NCI-H1105 (cell line): ENCODE measurements around the gene BTNL3.
"Not testable (repeated sequence)": the region's sequence is repeated elsewhere in the genome, so short reads cannot be mapped to it uniquely, and the experiment has no call there.

ENCODE experiments used
- DNase-seq: peaks from one replicate; lab custom pipeline; 2025; lab: John Stamatoyannopoulos, UW

Gene BTNL3

DNA sequence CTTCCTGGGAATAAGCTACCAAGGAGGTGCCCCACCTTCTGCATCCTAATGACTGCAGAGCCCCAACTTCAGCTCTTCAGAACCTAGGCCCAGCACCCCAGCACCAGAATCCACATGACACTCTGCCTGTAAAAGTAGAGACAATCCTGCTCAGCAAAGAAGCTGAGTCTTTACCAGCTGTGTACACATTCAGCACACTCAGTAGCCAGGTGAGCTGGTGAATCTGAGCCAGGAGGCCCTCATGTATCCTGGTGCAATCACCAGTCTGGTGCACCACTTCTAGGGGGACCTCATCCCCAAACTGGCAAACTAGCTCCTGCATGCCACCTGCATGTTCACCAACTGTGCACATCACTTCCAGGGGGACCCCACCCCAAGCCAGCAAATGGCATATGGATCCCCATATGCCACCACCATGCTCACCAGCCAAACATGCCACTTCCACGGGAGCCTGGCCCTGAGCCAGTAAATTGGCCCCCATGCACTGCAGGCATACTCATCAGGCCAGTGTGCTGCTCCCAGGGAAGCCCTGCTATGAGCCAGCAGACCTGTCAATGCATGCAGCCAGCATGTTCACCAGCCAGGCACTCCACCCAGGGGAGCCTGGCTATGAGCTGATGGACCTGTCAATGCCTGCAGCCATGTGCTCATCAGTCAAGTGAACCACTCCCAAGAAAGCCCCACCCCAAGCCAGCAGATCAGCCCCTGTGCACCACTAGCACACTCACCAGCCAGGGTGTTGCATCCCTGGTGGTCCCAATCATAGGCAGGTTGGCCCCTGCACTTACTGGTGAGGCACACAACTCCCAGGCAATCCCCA lies 35.8 kb downstream of the BTNL3 start:
- no peak for DNase-seq

DNA sequence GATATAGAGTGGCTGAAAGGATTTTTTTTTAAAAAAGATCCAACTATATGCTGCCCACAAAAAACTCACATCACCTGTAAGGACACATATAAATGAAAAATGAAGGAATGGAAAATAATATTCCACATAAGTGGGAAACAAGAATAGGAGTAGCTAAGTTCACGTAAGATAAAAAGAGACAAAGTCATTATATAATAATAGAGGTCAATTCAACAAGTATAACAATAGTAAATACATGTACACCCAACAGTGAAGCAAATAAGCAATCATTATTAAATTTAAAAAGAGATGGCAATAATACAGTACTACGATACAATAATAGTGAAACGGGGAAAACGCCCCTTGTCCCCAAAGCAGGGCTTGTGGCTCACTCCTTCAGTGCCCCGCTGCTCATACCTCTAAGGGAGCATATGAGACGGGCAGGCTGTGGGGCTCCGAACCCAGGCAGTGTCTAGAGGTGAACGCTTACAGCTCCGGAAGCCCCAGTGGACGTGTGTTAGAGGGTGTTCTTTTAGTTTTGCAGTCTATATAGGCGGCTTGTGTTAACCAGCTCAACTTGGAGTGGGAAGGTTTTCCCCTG lies 38.9 kb downstream of the BTNL3 start:
- DNase-seq, result no peak

DNA sequence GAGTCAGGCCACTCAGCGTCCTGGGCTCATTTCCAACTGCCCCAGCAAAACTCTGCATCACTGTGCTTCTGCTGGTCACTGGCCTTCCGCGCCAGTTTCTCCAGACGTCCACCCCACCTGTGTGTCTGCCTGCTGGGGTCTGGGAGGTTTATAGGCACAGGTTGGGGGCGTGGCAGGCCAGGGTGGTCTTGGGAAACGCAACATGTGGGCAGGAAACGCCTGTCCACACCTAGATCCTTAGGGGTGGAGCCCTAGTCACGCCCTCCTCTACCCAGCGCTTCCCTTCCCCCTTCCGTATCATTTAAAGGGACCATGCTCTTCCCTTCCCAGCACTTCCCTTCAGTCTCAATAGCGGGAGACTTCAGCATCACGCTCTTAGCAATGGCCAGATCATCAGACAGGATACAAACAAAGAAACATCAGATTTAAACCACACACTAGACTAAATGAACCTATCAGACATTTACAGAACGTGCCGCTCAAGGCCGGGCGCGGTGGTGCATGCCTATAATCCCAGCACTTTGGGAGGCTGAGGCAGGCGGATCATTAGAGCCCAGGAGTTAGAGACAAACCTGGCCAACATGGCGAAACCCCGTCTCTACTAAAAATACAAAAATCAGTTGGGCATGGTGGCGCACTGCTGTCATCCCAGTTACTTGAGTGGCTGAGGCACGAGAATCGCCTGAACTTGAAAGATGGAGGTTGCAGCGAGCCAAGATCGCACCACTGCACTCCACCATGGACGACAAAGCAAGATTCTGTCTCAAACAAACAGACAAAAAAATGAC lies 39.6 kb downstream of the BTNL3 start:
- no peak for DNase-seq

DNA sequence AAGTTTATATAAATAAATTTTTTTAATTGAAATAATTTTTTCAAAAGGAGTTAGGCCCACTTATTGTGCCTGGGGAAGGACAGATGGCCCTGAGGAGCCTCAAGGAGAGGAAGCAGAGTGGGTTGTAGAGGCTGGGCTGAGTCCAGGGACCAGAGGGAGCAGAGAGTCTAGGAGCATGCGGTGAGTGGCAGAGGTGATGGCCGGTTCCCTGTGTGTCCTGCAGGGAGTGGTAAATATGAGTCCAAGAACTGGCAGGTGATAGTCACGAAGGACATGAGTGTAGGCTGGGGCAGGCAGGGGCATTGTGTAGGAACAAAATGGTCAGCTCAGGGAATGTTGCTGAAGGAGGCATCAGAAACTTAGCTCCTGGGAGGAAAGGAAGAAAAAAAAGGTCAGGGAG lies 43.1 kb downstream of the BTNL3 start:
- no peak for DNase-seq

DNA sequence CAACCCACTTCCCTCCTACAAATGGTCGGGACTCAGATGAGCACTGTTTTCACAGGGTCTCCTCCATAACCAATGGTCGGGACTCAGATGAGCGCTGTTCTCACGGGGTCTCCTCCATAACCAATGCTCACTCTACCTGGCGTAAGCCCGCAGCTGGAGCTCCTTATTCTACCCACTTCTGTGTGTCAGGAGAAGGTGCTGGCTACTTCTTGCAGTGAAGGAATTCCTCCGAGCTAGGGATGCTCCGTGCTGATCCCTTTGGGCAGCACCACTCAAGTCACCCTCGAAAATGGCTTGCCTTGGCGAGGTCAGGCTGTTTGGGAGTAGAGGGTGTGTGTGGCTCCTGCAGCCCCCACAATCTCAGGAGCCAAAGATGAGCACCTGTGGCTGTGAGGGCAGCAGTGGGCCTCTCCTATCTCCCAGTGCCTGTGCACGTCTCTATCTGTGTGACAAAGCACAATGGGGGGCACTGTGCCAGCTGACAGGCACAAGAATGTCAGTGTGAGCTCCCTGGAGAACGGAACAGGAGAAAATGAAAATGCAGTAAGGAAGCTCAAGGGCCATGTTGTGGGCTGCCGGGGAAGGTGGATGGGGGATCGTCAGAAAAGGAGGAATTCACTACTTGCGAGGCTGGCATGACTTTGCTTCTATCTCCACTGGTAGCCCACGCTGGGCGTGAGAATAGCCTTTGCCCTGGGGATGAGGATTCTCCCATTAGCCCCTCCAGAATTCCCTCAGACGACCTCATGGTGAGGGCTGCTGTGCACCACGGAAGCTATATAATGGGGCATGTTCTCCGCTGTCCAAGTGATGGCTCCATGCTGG lies 47.6 kb downstream of the BTNL3 start:
- no peak for DNase-seq

DNA sequence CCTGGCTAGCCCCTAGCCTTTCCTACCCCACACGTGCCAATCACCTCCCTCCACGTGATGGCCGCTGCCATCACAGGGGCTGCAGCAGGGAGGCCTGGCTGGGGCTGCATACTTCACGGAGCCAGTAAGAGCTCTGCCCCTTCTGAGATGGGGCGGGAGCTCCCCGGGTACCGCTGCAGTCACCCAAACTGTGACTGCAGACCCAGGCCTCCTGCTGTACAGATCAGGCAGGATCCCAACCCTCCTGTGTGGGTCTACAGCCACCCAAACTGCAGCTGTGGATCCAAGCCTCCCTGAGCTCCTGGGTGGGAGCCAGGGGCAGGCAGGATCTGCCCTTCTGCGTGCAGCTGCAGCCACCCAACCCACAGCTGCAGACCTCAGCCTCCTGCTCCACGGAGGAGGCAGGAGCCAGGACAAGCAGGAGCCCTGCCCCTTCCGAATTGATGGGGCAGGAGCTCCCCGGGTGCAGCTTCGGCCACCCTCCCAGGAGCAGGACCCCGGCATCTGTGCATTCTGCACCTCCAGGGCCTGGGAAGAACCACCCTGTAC lies 48.2 kb downstream of the BTNL3 start:
- DNase-seq, result no peak

DNA sequence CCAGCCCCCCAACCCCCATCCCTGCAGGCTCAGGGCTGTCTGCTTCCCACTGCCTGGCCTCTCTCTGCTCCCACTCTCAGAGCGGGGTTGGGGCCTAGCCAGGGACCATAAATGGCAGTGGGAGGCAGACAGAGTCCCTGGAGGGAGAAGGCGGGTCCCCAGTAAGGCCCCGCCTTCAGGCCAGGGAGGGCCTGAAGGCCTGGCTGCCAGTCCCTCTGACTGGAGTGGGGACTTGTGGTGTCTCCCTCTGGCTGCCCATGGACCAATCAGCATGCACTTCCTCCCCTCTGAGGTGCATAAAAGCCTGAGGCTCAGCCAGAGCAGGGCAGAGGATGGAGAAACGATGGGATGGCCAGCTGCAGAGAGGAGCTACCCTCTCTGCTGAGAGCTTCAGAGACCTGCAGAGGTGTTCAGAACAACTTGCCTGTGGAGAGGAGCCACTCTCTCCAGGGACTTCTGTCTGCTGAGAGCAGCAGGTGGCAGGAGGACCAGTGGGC lies 48.8 kb downstream of the BTNL3 start:
- DNase-seq, result no peak

DNA sequence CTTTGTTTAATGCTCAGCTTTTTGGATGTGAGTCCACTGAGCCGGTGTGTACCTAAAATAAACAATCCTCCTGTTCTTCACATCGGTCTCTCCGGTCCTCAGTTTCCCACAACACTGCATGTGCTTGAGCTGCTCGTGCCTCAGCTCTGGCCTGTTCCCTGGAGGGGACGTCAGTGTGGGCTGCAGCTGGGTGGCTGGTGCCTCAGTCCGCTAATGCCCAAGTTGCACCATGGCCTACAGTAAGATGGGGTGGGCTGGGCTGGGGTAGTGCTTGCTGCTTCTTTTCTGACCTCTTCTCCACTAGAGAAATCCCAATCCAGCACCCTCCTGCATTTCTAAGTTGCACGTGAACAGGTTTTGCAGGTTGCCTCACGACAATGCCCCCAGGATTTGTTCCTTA lies 50.8 kb downstream of the BTNL3 start:
- DNase-seq, result no peak

DNA sequence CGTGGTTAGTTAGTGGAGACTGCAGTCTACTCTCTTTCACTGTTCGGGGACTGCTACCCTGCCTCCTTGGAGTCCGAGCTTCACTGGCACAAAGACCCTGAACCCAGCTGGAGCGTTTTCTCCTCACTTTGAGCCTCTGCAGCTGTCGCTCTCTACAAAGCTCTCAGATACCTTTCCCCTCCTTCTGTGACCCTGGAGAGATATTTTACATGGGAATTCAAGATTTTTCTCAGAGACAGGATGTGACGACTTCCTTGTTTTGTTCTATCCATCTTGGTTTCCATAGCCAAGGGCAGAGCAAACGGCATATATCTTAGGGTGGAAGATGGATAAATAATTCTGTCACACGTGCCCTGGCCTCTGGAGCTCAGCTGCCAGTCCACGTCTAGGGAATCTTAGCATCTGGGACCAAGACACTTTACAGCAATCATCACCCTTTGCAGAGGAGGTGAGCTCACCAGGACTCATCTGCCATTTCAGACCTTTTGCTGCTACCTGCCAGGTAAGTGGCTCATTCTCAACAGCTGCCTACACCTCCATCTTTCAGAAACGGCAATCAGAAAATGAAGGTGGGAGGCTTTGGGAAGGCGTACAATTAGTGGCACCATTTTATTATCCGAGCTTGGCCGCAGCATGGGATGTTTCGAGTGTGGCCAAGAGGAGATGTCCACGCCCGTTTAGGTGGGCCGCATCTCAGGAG lies 51.4 kb downstream of the BTNL3 start, which contains the start of gene BTNL9:
Gene BTNL9, plus strand, starts transcription at position 336 of the 700 bp plus-strand sequence. CDS start 5,224 bp downstream, outside the sequence.
- no peak for DNase-seq

DNA sequence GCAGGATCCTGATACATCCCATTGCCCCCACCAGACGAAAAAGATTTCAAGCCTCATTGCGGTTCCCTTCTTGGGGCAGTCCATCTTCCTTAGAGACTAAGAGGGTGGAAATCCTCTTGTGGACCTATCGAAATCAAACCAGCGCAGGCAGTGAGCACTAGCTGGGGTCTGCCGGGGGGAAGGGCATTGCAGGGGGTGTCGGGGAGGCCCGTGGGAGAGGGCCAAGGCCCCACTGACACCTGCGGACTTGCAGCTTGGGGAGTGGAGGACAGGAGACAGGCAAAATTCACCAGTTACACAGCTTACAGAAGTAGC lies 51.9 kb downstream of the BTNL3 start:
- DNase-seq, result no peak

DNA sequence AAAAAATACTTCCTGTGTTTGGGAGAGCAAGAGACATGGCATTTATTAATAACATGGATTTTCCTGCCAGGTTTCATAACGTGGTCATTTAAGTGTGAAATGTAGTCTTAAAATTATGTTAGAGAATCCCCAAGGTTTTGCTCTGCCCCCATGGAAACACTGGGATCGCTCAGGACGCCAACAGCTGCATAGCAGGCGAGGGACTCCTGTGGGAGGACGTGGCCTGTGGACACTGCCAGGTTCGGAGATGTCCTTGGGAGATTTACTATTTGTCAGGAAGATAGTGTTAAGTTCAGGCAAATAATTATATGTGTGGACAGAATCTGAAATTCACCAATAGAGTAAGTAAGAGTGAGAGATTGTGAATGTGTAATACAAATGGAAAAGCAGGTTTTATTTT lies 52.4 kb downstream of the BTNL3 start:
- DNase-seq, result no peak

DNA sequence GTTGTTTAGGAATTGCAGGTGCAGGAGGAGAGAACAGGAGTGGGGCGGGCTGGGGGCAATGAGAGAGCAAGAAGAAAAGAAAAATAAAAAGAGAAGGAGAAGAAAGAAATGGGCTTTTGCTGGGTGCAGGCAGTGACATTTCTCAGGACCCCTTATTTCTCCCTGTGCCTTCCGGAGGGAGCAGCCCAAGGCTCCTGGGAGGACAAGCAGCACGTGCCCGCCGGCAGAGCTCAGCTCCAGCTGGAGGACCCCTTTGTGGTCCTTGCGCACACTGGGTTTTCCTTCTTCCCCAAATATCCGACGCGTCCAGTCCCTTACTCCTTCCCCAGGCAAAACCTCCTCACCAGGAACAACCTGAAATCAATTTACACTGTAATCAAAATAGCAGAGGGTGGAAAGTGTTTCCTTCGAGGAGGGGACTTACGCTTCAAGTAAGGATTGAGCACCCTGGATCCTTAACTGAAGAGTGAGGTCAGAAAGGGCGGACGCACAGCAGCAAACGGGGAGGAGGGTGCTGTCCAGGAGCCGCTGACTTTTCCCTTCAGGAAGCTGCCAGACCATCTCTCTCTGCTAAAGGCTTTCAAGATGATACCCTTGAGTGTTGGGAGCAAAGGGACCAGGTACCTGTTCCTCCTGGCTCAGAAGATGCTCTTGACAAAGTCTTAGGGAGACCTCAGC lies 53.5 kb downstream of the BTNL3 start:
- no peak for DNase-seq

DNA sequence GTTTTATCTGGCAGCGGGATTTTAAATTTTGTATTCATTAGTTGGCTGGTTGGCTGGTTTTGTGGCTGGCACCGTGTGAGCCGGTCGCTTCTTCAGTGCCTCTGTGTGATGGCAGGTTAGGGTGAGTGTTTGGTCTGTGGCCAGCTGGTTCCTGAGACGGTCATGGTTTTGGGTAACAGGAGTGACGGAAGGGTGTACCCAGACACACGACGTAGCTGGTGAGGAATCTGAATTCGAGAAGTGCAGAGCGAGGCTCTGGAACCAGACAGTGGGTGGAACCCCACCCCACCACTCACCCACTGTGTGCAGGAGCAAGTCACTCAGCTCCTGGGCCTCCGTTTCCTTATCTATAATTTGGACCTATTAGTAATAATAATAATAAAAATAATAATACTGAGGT lies 54.1 kb downstream of the BTNL3 start:
- DNase-seq, result no peak

DNA sequence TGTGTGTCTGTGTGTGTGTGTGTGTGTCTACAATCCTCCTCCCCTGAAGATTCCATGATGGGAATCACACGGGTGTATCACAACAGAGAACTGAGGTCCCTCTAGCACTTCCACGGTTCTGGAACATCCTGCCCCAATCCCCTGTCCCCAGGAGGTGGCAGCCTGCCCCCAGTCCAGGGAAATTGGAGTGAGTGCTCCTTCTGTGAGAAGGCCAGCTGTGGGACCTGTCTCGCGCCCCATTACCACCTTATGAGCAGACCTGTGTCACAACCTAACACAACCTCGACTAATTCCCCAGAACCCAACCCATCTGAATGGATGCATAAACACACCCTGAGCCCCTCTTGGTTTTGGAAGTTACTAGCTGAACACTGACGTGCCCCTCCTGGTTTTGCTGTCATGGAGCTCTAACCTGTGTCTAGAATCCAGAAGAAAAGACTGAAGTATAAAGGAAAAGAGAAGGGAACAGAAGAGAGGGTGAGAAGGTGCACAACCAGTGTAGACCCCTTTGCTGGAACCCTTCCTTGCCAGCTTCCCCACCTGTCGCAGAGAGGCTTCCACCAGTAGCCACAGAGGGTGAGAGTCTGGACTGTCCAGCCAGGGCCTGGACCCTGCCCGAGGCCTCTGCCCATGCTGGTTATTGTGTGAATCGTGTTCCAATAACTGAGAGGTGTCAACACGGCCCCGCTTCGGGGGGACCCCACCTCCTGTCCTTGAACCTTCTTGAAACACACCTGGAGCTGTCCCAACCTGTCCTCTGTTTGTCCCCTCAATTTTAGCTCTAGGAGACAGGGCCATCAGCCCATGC lies 54.8 kb downstream of the BTNL3 start:
- no peak for DNase-seq

DNA sequence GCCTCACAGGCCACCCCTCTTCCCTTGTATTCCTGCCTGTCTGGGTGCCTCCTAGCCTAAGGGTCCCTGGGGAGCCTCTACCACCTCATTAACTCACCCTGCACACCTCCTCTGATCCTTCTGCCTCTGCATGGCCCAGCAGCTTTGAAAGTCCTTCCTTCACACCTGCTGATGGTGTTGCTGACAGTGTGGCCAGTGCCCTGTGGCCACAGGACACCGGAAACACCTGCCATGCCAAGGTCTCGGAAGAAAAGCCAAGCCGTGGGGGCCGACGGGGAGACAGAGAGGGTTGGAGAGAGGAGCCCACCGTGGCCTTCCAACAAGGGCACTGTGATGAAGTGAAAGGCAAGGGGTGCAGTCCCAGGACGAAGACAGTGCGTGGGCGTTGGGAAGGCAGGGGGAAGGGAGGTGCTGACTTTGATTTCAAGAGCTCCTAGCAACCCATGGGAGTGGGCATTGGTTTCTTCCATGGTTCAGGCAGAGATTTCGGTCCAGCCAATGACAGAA lies 55.5 kb downstream of the BTNL3 start:
- no peak for DNase-seq

DNA sequence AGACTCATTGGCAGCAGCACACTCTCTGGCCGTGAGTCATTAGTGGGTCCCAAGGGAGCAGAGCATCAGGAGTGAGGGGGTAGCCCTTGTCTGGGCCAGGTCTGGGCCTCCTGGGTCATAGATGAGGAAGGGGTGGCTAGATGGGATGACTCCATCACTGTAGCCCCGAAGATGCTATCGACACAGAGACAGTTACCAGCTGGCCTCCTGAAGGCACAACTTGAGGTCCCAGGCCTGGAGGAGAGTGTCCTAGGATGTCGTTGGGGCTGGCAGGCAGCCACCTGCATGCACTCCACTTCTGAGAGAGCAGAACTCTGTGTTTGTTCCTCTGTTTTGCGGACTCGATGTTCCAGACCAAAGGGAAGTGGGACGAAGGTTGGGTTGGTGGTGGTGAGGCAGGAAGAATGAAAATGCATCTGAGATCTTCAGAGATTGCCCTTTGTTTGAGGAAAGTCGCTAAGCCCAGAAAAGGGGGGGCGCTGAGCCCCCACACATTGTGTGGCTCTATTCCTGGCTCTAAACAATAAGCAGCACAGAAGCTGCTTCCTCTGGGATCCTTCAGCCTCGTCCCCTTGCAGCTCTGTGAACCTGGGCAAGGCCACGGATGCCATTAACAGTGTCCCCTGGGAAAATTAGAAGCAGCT lies 56.1 kb downstream of the BTNL3 start:
- no peak for DNase-seq

DNA sequence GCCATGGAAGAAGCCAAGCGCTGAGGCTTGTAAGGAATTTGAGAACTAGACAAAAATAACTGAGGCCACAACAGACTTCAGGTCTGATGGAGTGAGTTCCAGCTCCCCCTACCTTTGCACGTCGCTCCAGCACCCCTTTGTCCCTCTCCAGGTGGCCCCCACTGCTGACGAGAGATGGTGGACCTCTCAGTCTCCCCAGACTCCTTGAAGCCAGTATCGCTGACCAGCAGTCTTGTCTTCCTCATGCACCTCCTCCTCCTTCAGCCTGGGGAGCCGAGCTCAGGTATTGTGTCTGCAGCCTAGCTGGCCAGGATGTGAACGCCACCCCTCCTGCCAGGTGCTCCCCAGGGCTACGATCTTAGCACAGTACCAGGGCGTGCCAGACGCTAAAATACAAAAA lies 56.7 kb downstream of the BTNL3 start:
- DNase-seq, result no peak

DNA sequence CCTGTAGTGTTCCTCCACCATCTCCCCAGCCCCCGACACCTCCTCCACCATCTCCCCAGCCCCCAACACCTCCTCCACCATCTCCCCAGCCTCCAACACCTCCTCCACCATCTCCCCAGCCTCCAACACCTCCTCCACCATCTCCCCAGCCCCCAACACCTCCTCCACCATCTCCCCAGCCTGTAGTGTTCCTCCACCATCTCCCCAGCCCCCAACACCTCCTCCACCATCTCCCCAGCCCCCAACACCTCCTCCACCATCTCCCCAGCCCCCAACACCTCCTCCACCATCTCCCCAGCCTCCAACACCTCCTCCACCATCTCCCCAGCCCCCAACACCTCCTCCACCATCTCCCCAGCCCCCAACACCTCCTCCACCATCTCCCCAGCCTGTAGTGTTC lies 57.2 kb downstream of the BTNL3 start:
- DNase-seq, result not testable (repeated sequence)

DNA sequence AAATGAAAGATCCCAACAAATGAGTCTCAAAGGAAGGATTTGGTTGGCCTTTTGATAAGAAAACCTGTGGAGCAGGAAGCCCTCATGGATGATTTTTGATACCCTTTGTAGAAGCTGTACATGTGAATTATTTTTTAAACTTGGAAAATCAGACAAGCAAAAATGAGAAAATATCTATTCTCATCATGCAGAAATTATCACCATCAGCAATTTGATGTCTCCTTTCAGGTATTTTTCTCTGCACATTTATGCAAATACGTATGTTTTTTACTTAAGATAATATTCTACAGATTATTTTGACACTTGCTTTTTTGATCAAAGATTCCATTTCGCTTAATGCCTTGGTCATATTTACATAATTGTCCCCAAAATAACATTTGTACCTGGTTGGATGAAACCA lies 58.6 kb downstream of the BTNL3 start:
- no peak for DNase-seq
